Trophoblast cell (in vitro differentiated cells and primary cell): ENCODE results near the gene MYCT1.

Source experiments
- DNase-seq, 2 donors: peaks; one replicate each; pipeline ENCODE4 v3.0.0-alpha.2; 2016
- H2AFZ ChIP-seq: 2 replicates; pipeline ENCODE4 v1.6.1; 2013; ENCODE audit warnings: low read length, moderate library complexity, mild to moderate bottlenecking; ENCODE audit not compliant: insufficient read depth, poor library complexity
- H2AK5ac ChIP-seq: 2 replicates; pipeline ENCODE4 v1.6.1; 2013; ENCODE audit warnings: mild to moderate bottlenecking, low read length
- H2BK120ac ChIP-seq: 2 replicates; pipeline ENCODE4 v1.6.1; 2013; ENCODE audit warnings: low read length, mild to moderate bottlenecking, moderate library complexity; ENCODE audit not compliant: insufficient read depth, poor library complexity
- H2BK12ac ChIP-seq: 2 replicates; pipeline ENCODE4 v1.6.1; 2013; ENCODE audit warnings: mild to moderate bottlenecking, low read length, moderate library complexity
- H2BK5ac ChIP-seq: 2 replicates; pipeline ENCODE4 v1.6.1; 2013; ENCODE audit warnings: low read length, low read depth, moderate library complexity, mild to moderate bottlenecking; ENCODE audit not compliant: poor library complexity
- H3K14ac ChIP-seq: 2 replicates; pipeline ENCODE4 v1.6.1; 2013; ENCODE audit warnings: mild to moderate bottlenecking, low read length
- H3K18ac ChIP-seq: 2 replicates; pipeline ENCODE4 v1.6.1; 2013; ENCODE audit warnings: mild to moderate bottlenecking, low read length
- H3K23ac ChIP-seq: 2 replicates; pipeline ENCODE4 v1.6.1; 2013; ENCODE audit warnings: low read length
- H3K27ac ChIP-seq: 2 replicates; pipeline ENCODE4 v1.5.1; 2013; ENCODE audit warnings: low read depth, mild to moderate bottlenecking, inconsistent platforms, low read length, moderate library complexity
- H3K27me3 ChIP-seq: 2 replicates; pipeline ENCODE4 v1.6.1; 2013; ENCODE audit warnings: inconsistent platforms, mild to moderate bottlenecking, low read length, moderate library complexity; ENCODE audit not compliant: insufficient read depth
- H3K36me3 ChIP-seq, 2 experiments: 1 replicate in 1 of 2; 2 replicates in 1 of 2; pipeline ENCODE4 v1.6.1; 2013; ENCODE audit warnings: low read length in 2 of 2, mild to moderate bottlenecking in 2 of 2, moderate library complexity in 1 of 2; ENCODE audit not compliant: insufficient read depth in 2 of 2, control insufficient read depth in 1 of 2
- H3K4ac ChIP-seq: 2 replicates; pipeline ENCODE4 v1.6.1; 2013; ENCODE audit warnings: low read depth, mild to moderate bottlenecking, low read length, moderate library complexity
- H3K4me1 ChIP-seq, 2 experiments: 1 replicate in 1 of 2; 2 replicates in 1 of 2; pipeline ENCODE4 v1.6.1; 2013; ENCODE audit warnings: low read length in 2 of 2, mild to moderate bottlenecking in 2 of 2, moderate library complexity in 1 of 2; ENCODE audit not compliant: insufficient read depth in 2 of 2, control insufficient read depth in 1 of 2
- H3K4me2 ChIP-seq: 2 replicates; pipeline ENCODE4 v1.6.1; 2013; ENCODE audit warnings: inconsistent platforms, mild to moderate bottlenecking, low read length, moderate library complexity
- H3K4me3 ChIP-seq: 2 replicates; pipeline ENCODE4 v1.5.1; 2013; ENCODE audit warnings: mild to moderate bottlenecking, low read depth, low read length, inconsistent platforms
- H3K79me1 ChIP-seq: one replicate; pipeline ENCODE4 v1.6.1; 2013; ENCODE audit warnings: low read length
- H3K79me2 ChIP-seq: 2 replicates; pipeline ENCODE4 v1.6.1; 2013; ENCODE audit warnings: low read length, mild to moderate bottlenecking; ENCODE audit not compliant: control insufficient read depth, insufficient read depth, poor library complexity
- H3K9ac ChIP-seq: 2 replicates; pipeline ENCODE4 v1.6.1; 2013; ENCODE audit warnings: mild to moderate bottlenecking, low read length
- H3K9me3 ChIP-seq: 2 replicates; pipeline ENCODE4 v1.6.1; 2013; ENCODE audit warnings: low read depth, mild to moderate bottlenecking, control low read depth, inconsistent platforms, low read length; ENCODE audit not compliant: insufficient read depth
- H4K12ac ChIP-seq: 2 replicates; pipeline ENCODE4 v1.6.1; 2013; ENCODE audit warnings: low read depth, mild to moderate bottlenecking, low read length, moderate library complexity
- H4K8ac ChIP-seq: 2 replicates; pipeline ENCODE4 v1.6.1; 2013; ENCODE audit warnings: low read depth, mild to moderate bottlenecking, low read length, moderate library complexity
- H4K91ac ChIP-seq: one replicate; pipeline ENCODE4 v1.6.1; 2013; ENCODE audit warnings: low read depth, mild to moderate bottlenecking, low read length, moderate library complexity
- WGBS: extraction: QIAGEN DNeasy Blood & Tissue Kit; methylation state at CpG from one replicate; pipeline ENCODE4 v1.1.7; 2013; ENCODE audit warnings: missing lambda C conversion rate; ENCODE audit not compliant: insufficient read length, insufficient coverage; ENCODE audit errors: extremely low coverage; 5-methylcytosine and 5-hydroxymethylcytosine counted together

MYCT1 gene

DNA sequence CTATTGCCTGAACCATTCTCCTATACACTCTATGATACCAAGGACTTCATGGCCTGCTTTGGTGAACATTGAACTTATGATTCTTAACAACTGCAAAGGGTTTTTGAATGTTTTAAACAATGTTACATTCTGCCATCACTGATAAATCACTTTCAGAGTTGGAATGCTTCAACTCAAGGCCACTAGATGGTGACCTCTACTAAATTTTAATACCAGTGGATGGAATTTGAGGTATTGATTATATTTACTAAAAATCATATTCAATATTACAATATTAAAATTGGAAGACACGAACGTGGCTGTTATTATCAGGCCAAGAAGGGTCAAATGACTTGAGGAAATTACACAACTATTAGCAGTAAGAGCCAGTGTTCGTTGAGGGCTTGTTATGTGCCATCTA is 18.6 kb downstream of the MYCT1 start:
- Histone ChIP-seq H2AFZ (no peak overlapping the region), H4K8ac (no peak overlapping the region), H3K9ac (no peak overlapping the region), H4K12ac (no peak overlapping the region), H3K4me3 (no peak overlapping the region), H2BK12ac (no peak overlapping the region), H2BK120ac (no peak overlapping the region), H2AK5ac (no peak overlapping the region), H3K36me3 (no peaks in the 10 kb centered on the region), H3K27me3 (no peaks in the 10 kb centered on the region), H3K79me1 (no peaks in the 10 kb centered on the region), H3K4me2 (no peak overlapping the region), H3K23ac (no peak overlapping the region), H3K79me2 (no peaks in the 10 kb centered on the region), H3K18ac (no peak overlapping the region), H2BK5ac (no peak overlapping the region), H3K9me3 (no peaks in the 10 kb centered on the region), H4K91ac (no peak overlapping the region), H3K4ac (no peak overlapping the region), H3K14ac (no peak overlapping the region), H3K27ac (no peak overlapping the region), H3K4me1 (no peaks in the 10 kb centered on the region)
- WGBS: no CpG with 5 or more reads among the region's 3 CpGs
- no peak for DNase-seq

DNA sequence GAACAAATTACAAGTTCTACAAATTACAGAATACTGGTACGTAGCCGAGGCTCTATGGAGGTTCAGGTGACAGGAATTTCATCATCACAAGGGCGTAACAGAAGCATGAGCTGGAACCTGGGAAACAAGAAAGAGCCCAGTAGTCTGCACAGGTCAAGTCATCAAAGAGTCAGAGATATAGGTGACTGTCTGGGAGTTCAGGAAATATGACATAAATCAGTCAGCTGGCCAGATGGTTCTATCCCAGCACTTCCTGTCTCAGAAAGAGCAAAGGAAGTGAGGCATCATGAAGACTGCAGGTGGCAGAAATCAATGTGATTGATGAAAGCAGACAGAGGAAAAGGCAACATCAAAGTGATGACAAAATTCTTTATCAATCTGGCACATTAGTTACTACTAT is 23.3 kb downstream of the MYCT1 start:
- no peak overlapping the region for H3K23ac ChIP-seq
- H2AFZ ChIP-seq: no peak overlapping the region
- no peaks in the 10 kb centered on the region for H3K79me1 ChIP-seq
- H3K4me2 ChIP-seq: no peak overlapping the region
- H3K4me3 ChIP-seq: no peak overlapping the region
- no peak overlapping the region for H2BK12ac ChIP-seq
- no peaks in the 10 kb centered on the region for H3K27me3 ChIP-seq
- no peaks in the 10 kb centered on the region for H3K9me3 ChIP-seq
- H3K4ac ChIP-seq: no peak overlapping the region
- no peaks in the 10 kb centered on the region for H3K36me3 ChIP-seq
- no peak overlapping the region for H3K27ac ChIP-seq
- no peak overlapping the region for H2BK5ac ChIP-seq
- DNase-seq: peak; percentile 6 to 58
- H2AK5ac ChIP-seq: no peak overlapping the region
- no peak overlapping the region for H4K91ac ChIP-seq
- no peak overlapping the region for H2BK120ac ChIP-seq
- H4K8ac ChIP-seq: no peak overlapping the region
- no peak overlapping the region for H3K18ac ChIP-seq
- no peaks in the 10 kb centered on the region for H3K79me2 ChIP-seq
- H4K12ac ChIP-seq: no peak overlapping the region
- peaks cover 3 to 5% of the 10 kb centered on the region in 2 experiments for H3K4me1 ChIP-seq
- no CpG with 5 or more reads among the region's 3 CpGs for WGBS
- H3K14ac ChIP-seq: no peak overlapping the region
- H3K9ac ChIP-seq: no peak overlapping the region

DNA sequence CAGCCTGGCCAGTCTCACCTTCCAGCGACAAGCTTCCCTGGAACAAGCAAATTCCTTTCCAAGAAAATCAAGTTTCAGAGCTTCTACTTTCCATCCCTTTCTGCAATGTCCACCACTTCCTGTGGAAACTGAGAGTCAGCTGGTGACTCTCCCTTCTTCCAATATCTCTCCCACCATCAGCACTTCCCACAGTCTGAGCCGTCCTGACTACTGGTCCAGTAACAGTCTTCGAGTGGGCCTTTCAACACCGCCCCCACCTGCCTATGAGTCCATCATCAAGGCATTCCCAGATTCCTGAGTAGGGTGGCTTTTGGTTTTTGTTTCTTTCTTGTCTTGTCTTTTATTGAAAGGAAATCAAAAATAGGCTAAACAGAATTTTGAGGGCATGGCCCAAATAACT is 24.3 kb downstream of the MYCT1 start:
- Histone ChIP-seq H3K4me2 (no peak overlapping the region), H3K4me3 (no peak overlapping the region), H2AK5ac (no peak overlapping the region), H3K9ac (no peak overlapping the region), H3K79me1 (no peaks in the 10 kb centered on the region), H3K27me3 (no peaks in the 10 kb centered on the region), H3K9me3 (no peaks in the 10 kb centered on the region), H2BK5ac (peak overlapping the region; percentile 31), H3K14ac (no peak overlapping the region), H3K27ac (peak overlapping the region; percentile 34), H3K4me1 (peaks cover 3 to 5% of the 10 kb centered on the region in 2 experiments), H3K18ac (no peak overlapping the region), H4K8ac (no peak overlapping the region), H3K23ac (no peak overlapping the region), H3K36me3 (no peaks in the 10 kb centered on the region), H2AFZ (peak overlapping the region; percentile 63), H3K4ac (no peak overlapping the region), H3K79me2 (no peaks in the 10 kb centered on the region), H4K91ac (peak overlapping the region; percentile 24), H2BK120ac (peak overlapping the region; percentile 66), H2BK12ac (no peak overlapping the region), H4K12ac (no peak overlapping the region)
- no CpG with 5 or more reads among the region's 4 CpGs for WGBS
- no peak for DNase-seq

DNA sequence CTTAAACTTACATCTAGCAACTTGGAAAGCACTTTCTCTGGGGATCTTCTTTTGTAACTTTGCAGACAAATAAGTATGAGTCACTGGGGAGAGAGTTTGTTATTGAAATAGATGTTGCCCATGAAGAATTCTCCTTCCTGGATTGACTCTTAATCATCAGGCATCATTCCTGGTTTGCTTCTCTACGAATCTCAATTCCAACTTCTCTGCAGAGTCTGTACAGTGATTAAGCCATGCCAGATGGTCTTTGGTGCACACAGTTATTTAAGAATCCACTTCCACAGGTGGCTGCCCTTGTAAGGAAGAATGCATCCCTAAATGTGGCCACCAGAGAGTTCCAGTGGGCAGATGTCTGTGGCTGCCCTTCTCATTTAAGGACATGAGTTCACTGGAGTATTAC is 25.7 kb downstream of the MYCT1 start:
- H2BK12ac ChIP-seq: no peak overlapping the region
- no peak for DNase-seq
- H2AK5ac ChIP-seq: no peak overlapping the region
- no peak overlapping the region for H3K18ac ChIP-seq
- H3K9me3 ChIP-seq: no peaks in the 10 kb centered on the region
- H3K23ac ChIP-seq: no peak overlapping the region
- H3K79me2 ChIP-seq: no peaks in the 10 kb centered on the region
- no peak overlapping the region for H4K8ac ChIP-seq
- no peak overlapping the region for H3K4ac ChIP-seq
- H3K36me3 ChIP-seq: no peaks in the 10 kb centered on the region
- no peak overlapping the region for H2BK120ac ChIP-seq
- H3K79me1 ChIP-seq: no peaks in the 10 kb centered on the region
- H4K12ac ChIP-seq: no peak overlapping the region
- no peak overlapping the region for H4K91ac ChIP-seq
- no peak overlapping the region for H2AFZ ChIP-seq
- H3K14ac ChIP-seq: no peak overlapping the region
- no peaks in the 10 kb centered on the region for H3K27me3 ChIP-seq
- no peak overlapping the region for H2BK5ac ChIP-seq
- no peak overlapping the region for H3K27ac ChIP-seq
- no CpG with 5 or more reads among the region's 1 CpG for WGBS
- no peak overlapping the region for H3K9ac ChIP-seq
- H3K4me3 ChIP-seq: no peak overlapping the region
- peaks cover 3 to 5% of the 10 kb centered on the region in 2 experiments for H3K4me1 ChIP-seq
- no peak overlapping the region for H3K4me2 ChIP-seq
